H1 (cell line): ENCODE results near the gene FIG4. TPM values are rescaled to one million over a fixed set of nuclear protein-coding genes. Genes with fewer than 3 reads are reported as not detected.

Source experiments
- CBX8 ChIP-seq: fragments of 300-800, 300-1000 bp; sonication (generic); IDR thresholded peaks from 2 replicates; pipeline ENCODE4 v1.7.1; 2016; ENCODE audit warnings: low read depth, low read length, borderline replicate concordance
- POLR2A ChIP-seq, 2 experiments: IDR thresholded peaks; 1 replicate in 1 of 2; 2 replicates in 1 of 2; pipeline ENCODE4 v1.6.1; 2011; ENCODE audit warnings: low read depth in 2 of 2, low read length in 2 of 2, mild to moderate bottlenecking in 2 of 2; ENCODE audit errors: control extremely low read depth in 1 of 2
- SIRT6 ChIP-seq: IDR thresholded peaks from one replicate; pipeline ENCODE4 v1.7.1; 2012; ENCODE audit warnings: low read length, inconsistent platforms
- SP2 ChIP-seq: IDR thresholded peaks from 2 replicates; pipeline ENCODE4 v1.6.1; 2012; ENCODE audit warnings: mild to moderate bottlenecking, low read length, inconsistent platforms
- SUZ12 ChIP-seq: fragments of 200-600 bp; sonication (generic); IDR thresholded peaks from 2 replicates; pipeline ENCODE4 v1.6.1; 2012; ENCODE audit warnings: mild to moderate bottlenecking, inconsistent platforms, low read length, moderate library complexity, mixed read lengths
- polyA plus RNA-seq, 7 experiments: library from polyadenylated mRNA; depleted of rRNA in 3 of 7; stranded (reverse) in 5 of 7; unstranded in 2 of 7; fragments of >200 nt in 5 of 7; fragments of 200-250 nt in 2 of 7; gene quantifications; 1 replicate in 5 of 7; 2 replicates in 1 of 7; 4 replicates in 1 of 7; pipeline versions ENCODE4 v1.2.1 to v1.2.3, GENCODE V29; 2011 to 2013; ENCODE audit warnings: missing spikeins in 2 of 7, mixed read lengths in 2 of 7
- total RNA-seq: library from RNA; stranded (reverse); fragmentation: NEBNext Ultra II Directional; extraction: Animal tissue kit (Norgen Biotek cat#: 25700); gene quantifications from 2 replicates; pipeline ENCODE4 v1.2.1, GENCODE V29; 2021
- TF ChIP-seq, protein P1 (sequence below), 3 experiments: IDR thresholded peaks; 1 replicate in 2 of 3; 2 replicates in 1 of 3; pipeline versions ENCODE4 v1.5.1 to v1.6.1; 2011; ENCODE audit warnings: low read length in 3 of 3, mild to moderate bottlenecking in 3 of 3, inconsistent platforms in 2 of 3, low read depth in 1 of 3, moderate library complexity in 1 of 3; ENCODE audit not compliant: insufficient read depth in 1 of 3; ENCODE audit errors: control extremely low read depth in 1 of 3

Gene FIG4
- total and polyA plus RNA-seq, 2 of the 8 experiments (the other 6 are each of a cell fraction or from before 2014, with no cell fraction given): 11.8 to 21.9 TPM

DNA sequence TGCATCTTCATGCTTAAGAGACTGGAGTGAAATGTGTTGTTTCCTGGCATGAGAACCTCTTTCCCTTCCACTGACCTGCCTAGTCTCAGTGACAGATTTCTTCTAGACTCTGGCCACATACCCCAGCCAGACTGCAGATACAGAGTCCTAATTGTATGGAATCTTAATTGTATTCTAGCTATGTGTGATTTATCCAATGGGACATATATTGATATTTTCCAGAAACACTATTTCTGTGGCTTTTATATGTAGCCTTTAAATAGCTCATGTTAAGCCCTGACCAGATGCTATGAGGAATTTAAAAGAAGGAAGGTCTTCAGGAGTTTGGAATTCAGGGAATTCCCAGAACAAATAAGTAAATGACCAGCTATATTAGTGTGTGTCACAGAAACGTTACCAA, 99.0 kb downstream of the FIG4 start (continued):
- no peak for TF ChIP-seq CBX8
- TF ChIP-seq, protein P1, sequence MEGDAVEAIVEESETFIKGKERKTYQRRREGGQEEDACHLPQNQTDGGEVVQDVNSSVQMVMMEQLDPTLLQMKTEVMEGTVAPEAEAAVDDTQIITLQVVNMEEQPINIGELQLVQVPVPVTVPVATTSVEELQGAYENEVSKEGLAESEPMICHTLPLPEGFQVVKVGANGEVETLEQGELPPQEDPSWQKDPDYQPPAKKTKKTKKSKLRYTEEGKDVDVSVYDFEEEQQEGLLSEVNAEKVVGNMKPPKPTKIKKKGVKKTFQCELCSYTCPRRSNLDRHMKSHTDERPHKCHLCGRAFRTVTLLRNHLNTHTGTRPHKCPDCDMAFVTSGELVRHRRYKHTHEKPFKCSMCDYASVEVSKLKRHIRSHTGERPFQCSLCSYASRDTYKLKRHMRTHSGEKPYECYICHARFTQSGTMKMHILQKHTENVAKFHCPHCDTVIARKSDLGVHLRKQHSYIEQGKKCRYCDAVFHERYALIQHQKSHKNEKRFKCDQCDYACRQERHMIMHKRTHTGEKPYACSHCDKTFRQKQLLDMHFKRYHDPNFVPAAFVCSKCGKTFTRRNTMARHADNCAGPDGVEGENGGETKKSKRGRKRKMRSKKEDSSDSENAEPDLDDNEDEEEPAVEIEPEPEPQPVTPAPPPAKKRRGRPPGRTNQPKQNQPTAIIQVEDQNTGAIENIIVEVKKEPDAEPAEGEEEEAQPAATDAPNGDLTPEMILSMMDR (IDR thresholded peaks at IDR 0.05; ENCODE audit: control extremely low read depth in 1 of 3, insufficient read depth in 1 of 3, low read depth in 1 of 3, low read length in 3 of 3): no peak
- TF ChIP-seq SIRT6: no peak
- no peak for TF ChIP-seq SUZ12
- TF ChIP-seq SP2: no peak
- TF ChIP-seq POLR2A (IDR thresholded peaks at IDR 0.05; ENCODE audit: control extremely low read depth in 1 of 2, low read depth in 2 of 2, low read length in 2 of 2): no peak
